Measurements from ENCODE around the gene RAD17. TPM values are rescaled to one million over a fixed set of nuclear protein-coding genes. Genes with fewer than 3 reads are reported as not detected.
"Not testable (repeated sequence)": the region's sequence is repeated elsewhere in the genome, so short reads cannot be mapped to it uniquely, and the experiment has no call there.

RAD17 gene
- polyA plus RNA-seq, 3 donors = 32.2 to 39.3 (median 37.2) TPM

GRCh38 chr5:69454460-69455249 lies 85.0 kb downstream of the RAD17 start:
- no peak for DNase-seq

GRCh38 chr5:69455428-69455988 lies 85.9 kb downstream of the RAD17 start:
- DNase-seq = not testable (repeated sequence)

GRCh38 chr5:69462170-69462569 lies 92.6 kb downstream of the RAD17 start:
- no peak for DNase-seq

Other genes with a start within 250 kb of the RAD17 start
- 100 to 1,000 TPM in 1 of 3 donors, 10 to 100 TPM in 2; 92.7 to 104 (median 93.2) TPM for gene CCNB1, start 202.7 kb upstream of the RAD17 start, polyA plus RNA-seq (ENCODE audit: insufficient read length in 3 of 3)
- 10 to 100 TPM; 16.7 to 24.3 (median 22.0) TPM for gene CENPH, start 180.2 kb upstream of the RAD17 start, polyA plus RNA-seq (ENCODE audit: insufficient read length in 3 of 3)
- gene CDK7, start 134.9 kb upstream of the RAD17 start, polyA plus RNA-seq (ENCODE audit: insufficient read length in 3 of 3) = 10 to 100 TPM; 37.8 to 41.6 (median 39.4) TPM
- gene CCDC125, start 37.0 kb upstream of the RAD17 start, polyA plus RNA-seq (ENCODE audit: insufficient read length in 3 of 3) = 10 to 100 TPM in 2 of 3 donors, 1 to 10 TPM in 1; 8.5 to 14.9 (median 12.3) TPM
- 10 to 100 TPM; 65.9 to 70.6 (median 66.0) TPM for gene AK6, start 298 bp upstream of the RAD17 start, polyA plus RNA-seq (ENCODE audit: insufficient read length in 3 of 3)
- gene TAF9, start 298 bp upstream of the RAD17 start, polyA plus RNA-seq (ENCODE audit: insufficient read length in 3 of 3) = 10 to 100 TPM; 49.5 to 55.0 (median 52.8) TPM
- 10 to 100 TPM; 23.8 to 33.7 (median 25.1) TPM for gene MARVELD2, start 45.3 kb downstream of the RAD17 start, polyA plus RNA-seq (ENCODE audit: insufficient read length in 3 of 3)
- 10 to 100 TPM; 29.5 to 46.1 (median 43.5) TPM for gene OCLN, start 123.0 kb downstream of the RAD17 start, polyA plus RNA-seq (ENCODE audit: insufficient read length in 3 of 3)
- 10 to 100 TPM; 32.9 to 71.5 (median 67.5) TPM for gene GTF2H2C, start 190.4 kb downstream of the RAD17 start, polyA plus RNA-seq (ENCODE audit: insufficient read length in 3 of 3)